Body of pancreas (tissue), 4 donors: ENCODE results near the gene KRTAP17-1.

ENCODE experiments used
- CTCF ChIP-seq, 7 experiments: fragments of 450-650 bp in 4 of 7; fragments of 200-600 bp in 3 of 7; sonication (generic) in 3 of 7; IDR thresholded peaks; one replicate each; pipeline ENCODE4 v1.5.1; 2016 to 2019; ENCODE audit warnings: antibody characterized with exemption in 7 of 7
- POLR2A ChIP-seq, 3 donors: fragments of 450-650 bp; IDR thresholded peaks; one replicate each; pipeline ENCODE4 v1.6.1; 2016; ENCODE audit warnings: antibody characterized with exemption in 3 of 3, mild to moderate bottlenecking in 2 of 3

DNA sequence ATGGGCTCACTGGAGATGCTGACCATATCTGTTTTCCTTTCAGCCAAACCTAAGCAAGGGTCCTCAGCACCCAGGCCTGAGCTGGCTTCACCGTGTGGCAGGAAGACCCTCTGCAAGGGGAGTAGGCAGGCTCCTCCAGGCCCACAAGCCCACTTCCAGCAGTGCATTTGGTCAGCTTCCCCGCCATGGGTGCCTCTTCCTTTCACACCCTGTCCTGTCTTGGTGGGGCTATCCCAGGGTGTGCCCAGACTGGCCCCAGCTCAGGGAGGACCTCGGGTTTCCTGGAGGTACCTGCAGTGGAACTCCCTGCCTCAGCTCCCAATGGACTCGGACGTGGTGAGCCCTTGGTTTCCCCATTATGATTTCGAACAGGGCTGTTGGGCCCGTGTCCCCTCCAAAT is 12.7 kb upstream of the KRTAP17-1 start:
- TF ChIP-seq CTCF (IDR thresholded peaks at IDR 0.05): no peak
- TF ChIP-seq POLR2A (IDR thresholded peaks at IDR 0.05): no peak
